HL-60/S4 treated with retinoic acid at 250 ng/mL for 4 days and 3 days (cell line): ENCODE measurements around the gene RHOJ.
"Not testable (repeated sequence)": the region's sequence is repeated elsewhere in the genome, so short reads cannot be mapped to it uniquely, and the experiment has no call there.

ENCODE experiments used
- in situ Hi-C: fragments of 300-500 bp; cut with MboI; formaldehyde crosslinking; loops from 2 replicates; pipeline ENCODE4 v1.7.0; 2022; ENCODE audit warnings: low sequenced_read_pairs

The RHOJ gene

DNA sequence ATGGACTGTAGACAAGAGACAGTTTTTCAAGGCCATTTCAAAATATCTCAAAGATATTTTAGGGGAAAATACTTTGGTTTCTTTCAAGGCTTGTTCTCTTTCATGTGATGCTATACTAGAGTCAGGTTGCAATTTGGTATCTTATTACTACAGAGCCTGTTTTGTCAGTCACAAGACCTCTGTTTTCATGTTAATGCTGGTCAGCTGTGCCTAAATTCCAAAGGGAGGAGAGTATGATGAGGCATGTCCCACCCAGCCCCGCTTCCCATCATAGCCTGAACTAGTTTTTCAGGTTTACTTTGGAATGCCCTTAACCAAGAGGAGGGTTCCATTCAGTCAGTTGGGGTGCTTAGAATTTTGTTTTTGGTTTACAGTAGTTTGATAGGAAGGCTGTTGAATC, 61.9 kb downstream of the RHOJ start:
- in situ Hi-C loops: no loop called here

DNA sequence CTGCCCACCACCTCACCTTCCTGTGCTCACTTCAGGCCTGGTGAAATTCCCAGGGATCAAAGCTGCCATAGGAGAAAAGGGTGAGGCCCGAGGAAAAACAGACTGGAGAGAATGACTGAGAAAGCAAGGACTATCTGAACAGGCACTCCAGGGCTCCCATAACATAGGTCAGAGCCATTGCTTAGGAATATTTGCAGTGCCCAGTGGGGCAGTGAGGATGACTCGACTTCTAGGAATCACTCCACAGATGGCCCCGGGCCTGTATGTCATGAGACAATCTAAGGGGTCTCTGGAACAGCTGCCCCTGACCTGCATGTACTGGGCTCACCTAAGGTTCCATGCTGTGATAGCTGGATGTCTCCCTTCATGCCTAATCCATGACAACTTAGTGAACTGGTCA, 62.9 kb downstream of the RHOJ start:
- in situ Hi-C loops: no loop called here

DNA sequence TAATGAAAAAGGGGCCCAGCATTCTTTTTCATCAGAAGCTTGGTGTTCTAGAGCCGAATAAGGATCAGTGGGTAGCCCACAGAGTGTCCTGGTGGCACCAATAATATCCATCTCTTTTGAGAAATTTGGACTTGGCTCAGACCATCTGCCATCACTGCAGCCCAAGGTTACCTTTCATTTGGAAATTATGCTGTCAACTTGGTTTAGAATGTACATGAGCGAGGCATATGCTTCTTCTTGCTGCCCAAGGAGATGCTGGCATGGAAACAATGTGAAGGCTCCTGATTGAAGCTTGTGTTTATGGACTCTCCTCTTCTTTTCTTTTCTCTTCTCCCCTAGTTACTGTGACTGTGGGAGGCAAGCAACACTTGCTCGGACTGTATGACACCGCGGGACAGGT, 64.5 kb downstream of the RHOJ start:
- in situ Hi-C loops: no loop called here

DNA sequence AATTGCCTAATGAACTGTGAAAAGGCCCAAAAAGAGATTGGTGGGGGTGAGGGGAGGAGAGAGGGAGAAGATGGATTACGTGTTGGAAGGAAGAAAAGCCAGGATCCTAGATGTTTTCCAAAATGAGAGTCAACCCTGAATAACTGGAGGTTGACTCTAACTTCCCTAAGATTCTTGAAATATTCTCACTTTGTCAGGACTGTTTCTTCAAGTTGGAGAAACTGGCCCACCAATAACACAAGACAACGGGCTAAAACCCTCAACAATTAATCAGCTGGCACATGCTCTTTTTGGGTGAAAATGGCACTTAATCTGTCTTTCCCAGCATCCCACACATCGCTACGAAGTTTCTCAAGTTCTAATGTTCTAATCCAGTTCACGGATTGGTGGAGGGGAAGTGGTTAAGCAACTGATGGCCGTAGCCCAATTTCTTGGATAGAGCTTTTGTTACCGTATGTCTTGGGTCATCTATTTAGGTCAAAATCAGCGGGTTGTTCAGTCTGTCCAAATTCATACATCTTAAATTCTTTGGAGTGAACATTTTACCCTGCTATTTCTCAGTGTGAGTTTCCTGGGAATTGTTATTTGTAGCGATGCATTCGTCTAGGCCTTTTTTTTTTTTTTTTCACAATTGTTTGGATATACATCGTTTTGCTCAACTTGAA, 65.5 kb downstream of the RHOJ start:
- in situ Hi-C loops: no loop called here

DNA sequence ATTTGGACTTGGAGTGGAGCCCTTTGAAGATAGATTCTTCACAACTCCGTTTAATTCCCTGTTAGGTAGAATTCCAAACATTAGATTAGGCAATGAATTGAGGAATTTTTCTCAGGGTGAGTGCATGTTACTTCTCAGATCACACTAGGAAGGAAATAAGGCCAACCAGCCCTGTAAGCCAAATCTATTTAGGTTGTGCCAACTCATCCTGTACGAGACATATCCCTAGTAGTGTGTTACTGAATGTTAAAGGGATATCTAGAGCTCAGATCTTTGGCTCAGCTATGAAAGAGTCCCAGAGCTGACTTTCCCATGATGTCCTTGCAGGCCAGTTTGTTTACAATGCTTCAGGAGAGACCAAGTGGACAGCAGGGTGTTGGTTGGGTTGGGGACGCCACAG, 68.9 kb downstream of the RHOJ start:
- in situ Hi-C loops: no loop called here

DNA sequence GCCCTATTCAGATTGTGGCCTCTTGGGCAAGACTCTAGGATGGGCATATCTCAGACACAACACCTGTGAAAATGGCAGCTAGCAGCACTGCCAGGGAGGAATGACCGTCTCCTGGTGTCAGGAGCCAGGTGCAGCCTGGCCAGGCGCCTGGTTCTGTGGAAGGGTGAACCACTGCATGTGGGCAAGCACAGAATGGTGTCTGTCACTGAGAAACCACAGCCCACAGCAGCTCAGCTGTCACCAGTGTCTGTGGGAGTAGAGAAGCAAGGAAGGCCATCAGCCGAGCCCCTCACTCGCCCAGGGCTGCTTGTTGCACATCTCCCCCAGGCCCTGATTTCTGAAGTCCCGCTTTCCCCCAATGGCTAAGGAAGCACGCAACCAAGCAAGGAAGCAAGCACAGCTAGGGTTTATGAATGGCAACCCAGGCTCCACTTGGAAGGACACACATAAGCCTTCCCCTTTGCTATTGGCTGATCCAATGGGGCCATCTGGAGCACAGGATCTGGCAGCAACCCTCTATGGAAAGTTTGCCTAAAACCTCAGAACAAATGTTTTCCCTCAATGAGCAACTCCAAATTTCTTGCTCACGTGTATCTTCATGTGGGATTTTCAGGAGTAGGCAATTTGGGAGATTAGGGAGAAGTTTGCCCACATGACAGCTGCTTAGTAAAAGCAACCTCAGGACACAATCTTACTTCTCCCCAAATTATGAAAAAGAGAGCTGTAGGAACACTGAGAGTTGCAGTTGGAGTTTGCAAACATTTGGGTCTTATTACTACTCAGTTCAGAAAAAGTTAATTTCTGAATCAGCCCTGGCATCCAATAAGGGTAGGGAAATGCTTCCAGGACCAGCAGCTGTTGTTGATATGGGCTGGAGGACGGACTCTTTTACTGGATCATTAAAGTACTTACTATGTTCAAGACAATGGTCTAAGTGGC, 69.7 kb downstream of the RHOJ start:
- in situ Hi-C loops: no loop called here

DNA sequence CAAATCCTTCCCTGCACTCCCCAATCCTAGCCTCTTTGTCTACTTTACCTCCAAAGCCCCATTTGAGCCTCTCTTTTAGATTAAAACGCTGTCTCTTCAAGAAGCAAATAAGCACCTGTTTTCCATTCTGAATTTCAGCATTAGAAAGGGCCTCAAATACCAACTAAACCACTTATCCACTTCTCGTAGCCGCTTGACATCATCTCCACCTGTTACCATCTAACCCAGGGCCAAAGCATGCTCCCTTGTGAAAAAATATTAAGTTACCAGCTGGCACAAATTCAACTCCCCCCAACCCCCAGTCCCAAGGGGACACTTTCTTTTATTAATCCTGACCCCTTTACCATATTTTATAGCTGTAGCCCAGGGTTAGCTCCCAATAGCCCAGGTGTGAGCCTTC, 71.4 kb downstream of the RHOJ start:
- in situ Hi-C loops: no loop called here

DNA sequence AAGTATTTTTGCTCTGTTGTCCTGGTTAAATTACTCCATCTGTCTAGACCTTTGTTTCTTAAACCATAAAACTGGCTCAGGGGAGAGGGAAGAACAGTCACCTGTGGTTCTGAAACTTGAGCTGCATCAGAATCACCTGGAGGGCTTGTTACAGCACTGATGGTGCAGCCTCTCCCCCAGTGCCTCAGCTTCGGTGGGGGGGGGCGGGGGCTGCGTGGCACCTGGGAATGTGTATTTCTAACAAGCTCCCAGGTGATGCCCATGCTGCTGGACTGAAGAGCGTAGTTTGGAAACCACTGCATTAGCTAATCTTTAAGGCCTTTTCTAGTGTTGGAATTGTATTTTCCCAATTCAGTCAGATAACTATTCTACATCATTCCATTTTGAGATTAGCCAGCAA, 71.8 kb downstream of the RHOJ start:
- in situ Hi-C loops: no loop called here

DNA sequence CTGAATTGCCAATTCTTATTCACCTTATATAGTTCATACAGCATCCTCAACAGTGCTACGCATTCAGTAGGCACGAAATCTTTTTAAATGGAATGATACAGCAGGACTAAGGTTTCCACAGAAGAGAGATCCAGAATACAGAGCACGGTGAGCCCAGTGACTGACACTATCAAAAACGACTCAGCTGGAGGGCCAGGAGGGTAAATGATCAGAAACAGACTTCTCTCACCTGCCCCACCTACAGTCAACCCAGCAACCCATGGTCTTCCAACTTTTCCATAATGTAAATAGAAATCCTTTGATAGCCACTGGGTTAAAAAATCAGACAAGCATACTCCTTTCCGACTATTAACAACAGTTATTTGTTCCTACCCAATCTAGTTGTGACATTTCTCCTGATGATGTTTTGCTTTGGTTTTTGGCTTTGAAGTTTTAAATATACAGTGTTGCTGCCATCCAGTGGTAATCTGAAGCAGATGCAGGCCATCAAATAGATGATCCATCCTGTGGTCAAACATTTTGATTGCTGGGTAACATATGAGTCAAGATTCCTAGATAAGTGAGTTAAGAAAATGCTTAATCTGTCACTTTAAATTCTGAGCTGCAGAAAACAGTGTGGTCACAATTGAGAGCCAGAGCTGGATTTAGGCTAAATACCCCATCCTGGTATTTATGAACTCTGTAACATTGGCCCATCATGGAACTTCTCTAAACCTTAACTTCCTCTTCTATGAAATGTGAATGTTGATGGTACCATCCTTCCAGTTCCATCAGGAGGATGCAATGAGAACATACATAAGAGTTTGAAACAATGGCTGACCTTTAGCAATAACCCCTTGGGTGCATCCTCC, 72.5 kb downstream of the RHOJ start:
- in situ Hi-C loops: no loop called here

DNA sequence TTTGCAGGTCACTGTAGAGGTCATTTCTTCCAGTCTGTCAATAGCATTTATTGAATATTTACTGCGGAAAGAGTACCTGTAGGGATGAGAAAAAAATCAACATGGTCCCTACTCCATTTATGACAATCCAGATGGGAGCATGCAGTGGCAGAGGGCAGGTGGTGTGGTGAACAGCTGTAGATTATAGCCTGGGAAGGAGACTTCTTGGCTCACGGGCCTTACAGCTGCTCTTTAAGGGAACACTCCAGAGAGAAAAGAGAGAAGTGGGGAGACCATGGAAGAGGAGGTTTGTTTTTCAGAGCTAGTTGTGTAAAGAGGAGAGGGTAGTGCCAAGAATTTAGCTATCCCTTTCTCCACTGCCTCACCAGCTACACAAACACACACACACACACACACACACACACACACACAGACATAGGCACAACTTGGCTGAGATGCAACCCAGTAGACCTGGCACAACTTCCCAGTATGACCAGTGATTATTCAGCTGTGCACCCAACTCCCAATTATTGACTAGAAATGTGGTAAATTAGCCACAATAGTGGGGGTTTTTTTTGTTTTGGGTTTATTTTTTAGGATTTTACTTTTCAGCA, 73.4 kb downstream of the RHOJ start:
- in situ Hi-C loops: no loop called here

DNA sequence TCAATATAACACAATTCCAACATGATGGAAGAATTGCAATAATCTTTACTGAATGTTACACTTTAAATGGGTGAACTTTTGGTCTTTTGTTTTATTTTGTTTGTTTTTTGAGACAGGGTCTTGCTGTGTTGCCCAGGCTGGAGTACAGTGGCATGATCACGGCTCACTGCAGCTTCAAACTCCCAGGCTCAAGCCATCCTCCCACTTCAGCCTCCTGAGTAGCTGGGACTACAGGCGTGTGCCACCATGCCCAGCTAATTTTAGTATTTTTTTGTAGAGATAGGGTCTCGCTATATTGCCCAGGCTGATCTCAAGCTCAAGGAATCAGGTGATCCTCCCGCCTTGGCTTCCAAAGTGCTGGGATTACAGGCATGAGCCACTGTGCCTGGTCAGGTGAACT, 75.7 kb downstream of the RHOJ start:
- in situ Hi-C loops: not testable (repeated sequence)

DNA sequence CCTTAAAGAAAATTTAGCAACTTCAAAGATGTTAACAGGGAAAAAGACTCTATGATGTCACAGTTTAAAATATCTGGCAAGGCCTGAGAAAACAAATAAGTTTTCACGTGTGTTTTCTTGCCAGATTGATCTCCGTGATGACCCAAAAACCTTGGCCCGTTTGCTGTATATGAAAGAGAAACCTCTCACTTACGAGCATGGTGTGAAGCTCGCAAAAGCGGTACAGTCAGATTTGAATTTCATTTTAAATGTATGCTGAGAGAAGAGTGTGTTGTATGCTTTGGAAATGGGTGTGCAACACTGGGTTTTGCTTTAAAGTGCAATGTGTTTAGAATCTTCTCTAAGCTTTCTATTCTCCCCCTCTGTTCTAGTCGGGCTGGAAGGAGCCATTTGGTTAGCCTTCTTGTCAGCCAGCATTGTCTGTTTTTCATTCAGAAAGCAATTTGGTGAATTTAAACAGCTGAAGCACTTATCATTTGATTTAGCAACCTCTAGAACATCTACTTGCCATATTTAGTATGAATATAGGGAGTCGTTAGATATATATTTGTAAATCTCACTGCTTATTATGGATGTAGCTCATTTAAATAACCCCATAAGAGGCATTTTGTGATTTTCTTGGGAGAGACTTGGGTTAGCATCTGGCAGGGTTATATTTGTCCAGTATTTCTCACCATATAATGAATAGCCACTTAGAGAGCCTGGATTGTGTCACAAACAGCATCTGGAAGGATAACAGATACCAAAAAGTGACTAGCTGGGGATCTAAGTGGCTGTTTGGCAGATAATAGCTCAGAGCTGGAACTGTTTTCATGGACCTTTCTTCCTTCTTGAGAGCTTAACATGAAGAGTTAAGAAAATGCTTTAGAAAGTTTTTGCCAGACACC, 79.0 kb downstream of the RHOJ start:
- in situ Hi-C loops: no loop called here

DNA sequence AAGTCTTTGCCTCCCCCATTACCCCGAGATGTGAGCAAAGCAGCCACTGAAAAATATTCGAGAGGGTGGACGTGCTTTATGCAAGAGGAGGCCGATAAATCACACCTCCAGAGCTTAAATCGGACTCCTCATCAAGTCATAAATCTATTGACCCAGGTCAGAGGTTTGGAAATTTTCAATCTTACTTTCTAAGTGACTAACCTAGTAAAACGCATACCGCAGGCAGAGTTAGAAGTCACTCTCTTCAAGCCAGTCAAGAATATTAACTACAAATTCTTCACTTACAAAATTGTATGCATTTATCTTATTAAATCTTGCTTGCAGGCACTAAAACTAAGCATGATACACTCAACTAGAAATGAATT, 79.6 kb downstream of the RHOJ start:
- in situ Hi-C loops: no loop called here

DNA sequence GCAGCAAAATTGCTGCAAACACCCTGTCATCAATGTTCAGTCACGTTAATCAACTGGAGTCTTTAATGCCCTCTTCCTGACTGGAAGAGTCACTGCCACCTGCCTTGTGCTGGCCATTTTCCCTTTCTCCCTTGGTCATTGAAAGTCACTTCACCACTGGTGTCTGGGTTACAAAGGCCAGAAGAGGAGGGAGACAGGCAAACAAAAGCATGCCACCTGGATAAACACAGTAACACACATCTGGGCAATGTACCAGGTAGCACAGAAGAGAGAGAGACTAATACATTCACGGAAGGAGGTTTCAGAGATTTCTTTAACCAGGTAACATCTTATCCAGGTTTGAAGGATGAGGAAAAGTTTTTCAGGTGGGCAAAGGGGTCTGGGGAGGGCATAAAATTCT, 81.8 kb downstream of the RHOJ start:
- in situ Hi-C loops: no loop called here

DNA sequence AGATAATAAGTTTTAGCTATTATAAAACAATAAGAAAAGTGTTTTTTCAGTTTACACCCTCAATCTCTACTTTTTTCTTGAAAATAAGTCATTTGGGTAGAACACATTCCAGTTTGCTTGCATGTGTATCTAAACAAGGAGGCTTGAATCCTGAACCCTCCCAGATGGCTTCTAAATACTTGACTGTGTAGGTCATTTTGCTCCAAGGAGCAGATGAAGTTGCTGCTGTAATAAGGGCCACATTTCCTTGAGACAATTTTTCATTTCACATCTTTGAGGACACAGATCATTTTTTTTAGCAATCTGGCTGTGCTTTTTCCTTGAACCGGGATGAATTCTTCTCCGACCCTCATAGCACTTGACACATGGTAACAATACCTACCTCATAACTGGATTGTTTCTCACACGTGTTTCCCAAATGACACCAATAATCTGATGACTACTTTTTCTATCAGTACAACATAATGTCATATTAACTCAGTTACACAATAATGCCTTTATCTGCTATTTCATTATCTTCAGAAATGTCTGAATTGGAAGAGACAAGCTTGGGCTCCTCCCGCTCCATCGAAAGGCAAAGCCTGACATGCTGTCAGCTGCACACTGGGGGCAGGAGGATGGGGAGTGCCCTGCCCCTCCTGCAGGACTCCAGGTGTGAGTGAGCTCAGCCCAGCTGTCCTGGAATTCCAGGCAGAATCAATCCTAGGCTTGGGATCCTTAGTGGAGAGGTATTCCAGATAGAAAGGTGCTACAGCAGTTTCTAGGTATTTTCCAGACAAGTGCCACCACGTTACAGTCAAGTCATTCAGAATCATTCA, 83.6 kb downstream of the RHOJ start:
- in situ Hi-C loops: no loop called here

DNA sequence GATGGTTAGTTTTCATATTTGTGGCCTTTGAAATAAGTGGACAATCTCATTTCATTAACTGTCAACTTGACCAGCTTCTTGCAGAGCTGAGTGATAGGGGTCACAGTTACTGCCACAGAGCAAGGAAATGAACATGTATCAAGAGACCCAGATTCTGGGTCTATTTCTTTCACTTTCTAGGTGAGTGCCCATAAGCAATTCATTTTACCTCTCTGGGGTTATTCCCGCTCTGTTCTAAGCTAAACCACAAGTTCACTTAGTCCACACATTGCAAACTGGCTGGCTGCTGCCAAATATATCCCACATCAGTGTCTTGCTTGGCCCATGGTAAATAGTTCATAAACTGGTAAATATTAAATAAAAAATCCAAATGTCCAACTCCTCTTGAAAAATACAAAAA, 84.6 kb downstream of the RHOJ start:
- in situ Hi-C loops: no loop called here

DNA sequence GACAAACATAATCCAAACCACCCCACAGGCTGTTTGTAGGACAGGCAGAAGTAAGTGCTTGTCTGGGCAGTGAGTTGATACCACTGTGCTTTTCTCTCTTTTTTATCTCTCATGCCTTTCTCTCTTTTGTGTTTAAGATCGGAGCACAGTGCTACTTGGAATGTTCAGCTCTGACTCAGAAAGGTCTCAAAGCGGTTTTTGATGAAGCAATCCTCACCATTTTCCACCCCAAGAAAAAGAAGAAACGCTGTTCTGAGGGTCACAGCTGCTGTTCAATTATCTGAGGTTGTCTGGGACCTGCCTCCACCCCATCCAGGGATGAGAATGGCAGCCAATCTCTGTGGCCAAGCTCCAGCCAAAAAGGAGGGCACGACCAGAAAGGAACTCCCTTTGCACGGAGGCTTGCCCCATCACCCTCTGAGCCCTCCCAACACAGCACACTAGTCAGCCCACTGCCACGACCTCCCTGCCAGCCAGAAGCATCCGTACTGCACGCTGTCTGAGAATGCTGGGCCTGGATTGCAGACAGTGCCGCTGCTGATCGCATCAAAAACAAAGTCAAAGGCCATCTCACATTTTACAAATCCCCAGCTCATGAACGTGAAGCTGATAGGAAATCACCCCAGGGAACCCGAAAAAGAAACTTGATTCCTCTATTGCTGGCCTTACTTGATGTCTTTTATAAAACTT, 86.6 kb downstream of the RHOJ start:
- in situ Hi-C loops: no loop called here

DNA sequence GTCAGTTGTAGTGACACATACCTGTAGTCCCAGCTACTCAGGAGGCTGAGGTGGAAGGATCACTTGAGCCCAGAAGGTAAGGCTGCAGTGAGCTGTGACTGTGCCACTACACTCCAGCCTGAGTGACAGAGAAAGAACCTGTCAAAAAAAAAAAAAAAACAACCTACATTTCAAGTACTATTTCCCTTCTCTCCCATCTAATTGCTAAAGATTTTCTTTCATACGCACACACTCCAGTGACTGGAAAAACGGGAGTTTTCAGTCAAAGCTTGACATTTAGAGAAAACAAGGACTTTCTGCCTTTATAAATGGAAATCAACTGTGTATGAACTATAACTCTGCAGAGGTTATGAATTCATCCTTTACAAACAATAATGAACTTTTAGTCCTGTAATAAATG, 88.6 kb downstream of the RHOJ start:
- in situ Hi-C loops: no loop called here

DNA sequence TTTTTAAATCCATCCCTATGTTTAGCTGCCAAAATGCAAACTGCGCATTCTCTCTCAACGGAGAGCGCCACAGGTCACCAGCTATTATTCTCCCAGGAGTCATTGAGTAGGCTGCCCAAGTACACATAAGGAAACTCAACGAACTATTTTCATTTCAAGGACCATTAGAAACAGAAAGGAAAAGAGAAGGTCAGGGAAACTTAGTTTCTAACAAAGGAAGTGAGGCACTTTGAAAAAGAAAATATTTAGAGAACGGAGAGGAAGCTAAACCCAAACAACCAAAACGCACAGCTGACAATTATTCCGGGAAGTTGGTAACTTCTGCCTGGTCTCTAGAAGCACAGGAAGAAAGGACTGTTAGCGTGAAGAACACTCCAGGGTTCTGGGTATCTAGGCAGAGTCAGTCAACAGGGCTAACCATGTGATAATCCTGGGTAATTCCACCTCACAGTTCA, 91.0 kb downstream of the RHOJ start:
- in situ Hi-C loops: no loop called here
